Kidney epithelial cell (primary cell): ENCODE data around the gene CSF3R. TPM values are rescaled to one million over a fixed set of nuclear protein-coding genes. Genes with fewer than 3 reads are reported as not detected.

Experiments
- DNase-seq: peaks from one replicate; pipeline ENCODE4 v3.0.0-alpha.2; 2010; ENCODE audit warnings: low read depth
- H3K27me3 ChIP-seq: 2 replicates; pipeline ENCODE4 v1.6.0; 2011; ENCODE audit warnings: low read length; ENCODE audit not compliant: control insufficient read depth, insufficient read depth
- H3K36me3 ChIP-seq: 2 replicates; pipeline ENCODE4 v1.5.1; 2011; ENCODE audit warnings: low read length; ENCODE audit not compliant: control insufficient read depth, insufficient read depth
- H3K4me3 ChIP-seq: 2 replicates; pipeline ENCODE4 v1.5.1; 2011; ENCODE audit warnings: low read depth, mild to moderate bottlenecking, control low read depth, low read length
- CTCF ChIP-seq: IDR thresholded peaks from 2 replicates; pipeline ENCODE4 v1.5.1; 2011; ENCODE audit warnings: mild to moderate bottlenecking, moderate library complexity, low read length, control low read depth, inconsistent platforms; ENCODE audit not compliant: insufficient read depth, poor library complexity, severe bottlenecking
- total RNA-seq: library from RNA; depleted of rRNA; stranded (reverse); fragments of >200 nt; gene quantifications from 2 replicates; pipeline ENCODE4 v1.2.3, GENCODE V29; 2015

Gene CSF3R
- not detected in 2 replicates for total RNA-seq

GRCh38 chr1:36482724-36483388, at the start of gene CSF3R:
CSF3R (minus strand) TSS chr1:36482913; CDS start chr1:36479496, 3,417 bp downstream.
- TF ChIP-seq CTCF: no peak
- H3K36me3 ChIP-seq: no peaks in the 10 kb centered on the region
- H3K4me3 ChIP-seq: no peak within 1 kb of the TSS
- DNase-seq: no peak
- peaks cover 11% of the 10 kb centered on the region for H3K27me3 ChIP-seq

GRCh38 chr1:36531833-36532232, 49.1 kb upstream of the CSF3R start:
- Histone ChIP-seq H3K27me3 (no peaks in the 10 kb centered on the region), H3K36me3 (no peaks in the 10 kb centered on the region), H3K4me3 (no peak overlapping the region)
- no peak for DNase-seq
- TF ChIP-seq CTCF: no peak

DNA sequence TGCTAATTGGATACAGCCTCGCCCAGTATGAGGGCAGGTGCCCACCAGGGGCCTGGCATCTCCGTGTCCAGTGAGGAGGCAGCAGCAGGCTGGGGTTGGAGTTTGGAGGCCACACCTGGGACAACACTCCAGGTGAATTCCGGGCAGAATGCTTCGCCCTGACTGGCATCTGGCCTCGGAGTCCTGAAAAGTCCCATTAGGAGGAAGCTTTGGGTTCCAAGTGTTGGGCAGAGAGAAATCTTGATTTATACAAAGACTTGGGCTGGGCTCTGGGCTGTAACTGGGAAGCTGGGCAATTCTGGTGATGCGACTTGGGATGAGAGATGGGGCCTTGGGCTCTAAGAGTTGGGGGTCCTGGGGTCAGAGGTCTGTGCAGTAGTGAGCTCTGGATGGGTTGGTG, 48.1 kb upstream of the CSF3R start:
- Histone ChIP-seq H3K36me3 (no peaks in the 10 kb centered on the region), H3K27me3 (no peaks in the 10 kb centered on the region), H3K4me3 (no peak overlapping the region)
- no peak for TF ChIP-seq CTCF
- DNase-seq: no peak

GRCh38 chr1:36530261-36530660, 47.5 kb upstream of the CSF3R start:
- no peak for DNase-seq
- no peaks in the 10 kb centered on the region for H3K36me3 ChIP-seq
- no peak for TF ChIP-seq CTCF
- no peaks in the 10 kb centered on the region for H3K27me3 ChIP-seq
- H3K4me3 ChIP-seq: no peak overlapping the region

DNA sequence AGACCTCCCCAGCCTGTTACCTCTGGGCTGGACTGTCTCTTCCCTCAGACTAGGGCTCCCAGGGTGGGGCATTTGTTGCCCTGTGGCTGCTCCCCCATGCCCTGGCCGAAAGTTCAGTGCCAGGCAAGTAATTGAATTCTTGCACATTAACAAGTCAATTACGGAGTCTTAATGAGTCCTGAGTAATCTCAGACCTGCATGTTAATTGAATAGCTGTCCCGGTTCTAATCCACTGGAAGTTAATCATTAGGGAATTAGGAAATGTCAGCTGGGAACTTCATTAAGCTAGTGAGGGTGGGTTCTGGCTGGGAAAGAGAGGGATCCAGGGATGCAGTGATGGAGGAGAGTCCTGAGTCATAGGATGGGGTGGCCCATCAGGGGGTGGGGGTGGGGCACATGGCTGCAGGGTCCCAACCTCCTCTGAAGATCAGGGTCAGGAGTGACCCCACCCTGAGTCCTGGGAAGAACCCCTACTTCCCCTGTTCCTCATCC, 47.1 kb upstream of the CSF3R start:
- Histone ChIP-seq H3K27me3 (no peaks in the 10 kb centered on the region), H3K36me3 (no peaks in the 10 kb centered on the region), H3K4me3 (no peak overlapping the region)
- DNase-seq: no peak
- no peak for TF ChIP-seq CTCF
